ENCODE measurements around the gene CACNA1B.

The CACNA1B gene

DNA sequence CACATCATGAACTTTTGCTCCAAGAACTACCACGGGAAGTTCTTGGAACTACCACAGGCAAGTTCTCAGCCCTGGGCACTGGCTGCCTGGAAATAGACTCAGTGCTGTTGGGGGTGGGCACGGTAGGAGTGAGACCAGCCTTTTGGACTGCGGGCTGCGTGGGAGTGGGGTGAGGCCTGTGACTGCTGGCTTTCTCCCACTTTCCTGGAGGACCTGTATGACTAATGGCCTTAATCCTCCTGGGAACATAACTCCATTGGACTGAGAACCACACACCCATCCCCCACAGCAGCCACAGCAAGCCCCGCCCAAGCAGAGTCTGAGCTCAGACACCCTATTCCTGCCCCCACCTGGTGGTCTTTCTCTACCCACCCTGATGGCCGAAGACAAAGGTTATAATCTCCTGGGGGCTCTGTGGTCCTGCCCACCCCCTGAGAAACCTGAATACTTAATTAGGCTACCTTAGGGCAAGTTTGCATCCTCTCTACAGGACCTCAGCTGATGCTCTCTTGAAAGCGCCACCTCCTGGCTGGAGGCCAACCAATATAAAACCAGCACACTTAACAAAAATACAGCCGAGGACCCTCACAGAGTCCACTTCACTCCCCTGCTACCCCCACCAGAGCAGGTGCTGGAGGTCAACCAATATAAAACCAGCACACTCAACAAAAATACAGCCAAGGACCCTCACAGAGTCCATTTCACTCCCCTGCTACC is 112.6 kb downstream of the CACNA1B start:
- H3K9ac ChIP-seq (ENCODE audit: low read length) = no peak overlapping the region
- no peaks in the 10 kb centered on the region for H3K27me3 ChIP-seq (ENCODE audit: control insufficient read depth, insufficient read depth, low read length)
- H3K4me1 ChIP-seq (ENCODE audit: control insufficient read depth, insufficient read depth, low read length) = no peaks in the 10 kb centered on the region
- H3K9me3 ChIP-seq (ENCODE audit: control insufficient read depth, low read length) = no peaks in the 10 kb centered on the region
- no peaks in the 10 kb centered on the region for H3K36me3 ChIP-seq (ENCODE audit: control insufficient read depth, insufficient read depth, low read length)
- no peak overlapping the region for H3K4me3 ChIP-seq (ENCODE audit: low read length)

DNA sequence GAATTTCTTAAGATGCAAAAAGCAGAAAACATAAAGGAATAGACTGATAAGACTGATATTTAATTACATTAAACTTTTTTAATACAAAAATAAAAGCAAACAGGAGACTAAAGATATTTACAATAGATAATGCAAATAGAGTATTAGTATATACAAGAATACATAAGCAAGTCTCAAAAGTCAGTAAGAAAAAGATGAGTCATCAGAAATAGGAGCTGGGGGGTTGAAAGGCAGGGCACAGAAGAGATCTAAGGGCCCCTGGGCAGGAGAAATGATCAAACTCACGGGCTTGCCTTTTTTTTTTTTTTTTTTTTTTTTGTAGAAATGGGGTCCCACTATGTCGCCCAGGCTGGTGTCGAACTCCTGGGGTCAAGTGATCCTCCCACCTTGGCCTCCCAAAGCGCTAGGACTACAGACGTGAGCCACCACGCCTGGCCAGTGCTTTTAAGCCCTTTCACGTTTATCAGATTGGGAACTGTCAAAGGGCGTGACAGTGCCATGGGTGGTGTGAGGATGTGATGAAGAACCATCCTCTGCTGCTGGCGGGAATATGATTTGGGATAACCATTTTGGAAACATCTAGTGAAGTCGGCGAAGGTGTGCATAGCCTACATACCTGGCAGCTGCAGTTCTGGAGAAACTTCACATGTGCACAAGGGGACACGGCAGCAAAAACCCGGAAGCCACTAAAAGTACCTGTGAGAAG is 126.1 kb downstream of the CACNA1B start:
- H3K4me3 ChIP-seq (ENCODE audit: low read length) = no peak overlapping the region
- no peaks in the 10 kb centered on the region for H3K27me3 ChIP-seq (ENCODE audit: control insufficient read depth, insufficient read depth, low read length)
- no peaks in the 10 kb centered on the region for H3K4me1 ChIP-seq (ENCODE audit: control insufficient read depth, insufficient read depth, low read length)
- no peaks in the 10 kb centered on the region for H3K36me3 ChIP-seq (ENCODE audit: control insufficient read depth, insufficient read depth, low read length)
- no peak overlapping the region for H3K9ac ChIP-seq (ENCODE audit: low read length)
- H3K9me3 ChIP-seq (ENCODE audit: control insufficient read depth, low read length) = no peaks in the 10 kb centered on the region

DNA sequence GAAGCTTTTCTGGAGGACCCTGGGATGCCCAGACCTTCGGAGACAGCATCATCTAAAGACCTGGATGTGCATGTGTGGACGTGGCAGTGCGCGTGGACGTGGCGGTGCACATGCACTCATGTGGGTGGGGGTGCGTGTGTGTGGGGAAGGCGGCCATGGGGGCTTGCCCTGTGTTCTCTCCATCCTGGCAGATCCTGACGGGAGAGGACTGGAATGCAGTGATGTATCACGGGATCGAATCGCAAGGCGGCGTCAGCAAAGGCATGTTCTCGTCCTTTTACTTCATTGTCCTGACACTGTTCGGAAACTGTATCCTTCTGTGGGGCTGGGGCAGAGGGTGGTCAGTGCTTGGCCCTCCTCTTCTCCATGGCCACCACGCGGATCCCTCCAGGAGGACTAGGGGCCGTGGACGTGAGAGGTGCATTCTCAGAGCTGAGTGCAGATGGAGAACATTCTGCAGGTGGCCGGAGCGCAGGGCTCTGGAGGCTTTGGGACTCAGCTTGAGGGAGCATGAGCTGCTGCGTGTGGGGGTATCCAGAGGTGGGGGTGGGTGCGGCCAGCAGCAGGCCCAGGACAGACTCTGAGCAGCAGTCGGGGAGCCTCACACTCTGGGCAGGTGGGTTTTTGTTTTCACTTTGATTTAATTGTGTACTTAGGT is 129.1 kb downstream of the CACNA1B start:
- Histone ChIP-seq H3K4me3 (ENCODE audit: low read length) (no peak overlapping the region), H3K4me1 (ENCODE audit: control insufficient read depth, insufficient read depth, low read length) (no peaks in the 10 kb centered on the region), H3K9me3 (ENCODE audit: control insufficient read depth, low read length) (no peaks in the 10 kb centered on the region), H3K27me3 (ENCODE audit: control insufficient read depth, insufficient read depth, low read length) (no peaks in the 10 kb centered on the region), H3K36me3 (ENCODE audit: control insufficient read depth, insufficient read depth, low read length) (no peaks in the 10 kb centered on the region), H3K9ac (ENCODE audit: low read length) (no peak overlapping the region)

DNA sequence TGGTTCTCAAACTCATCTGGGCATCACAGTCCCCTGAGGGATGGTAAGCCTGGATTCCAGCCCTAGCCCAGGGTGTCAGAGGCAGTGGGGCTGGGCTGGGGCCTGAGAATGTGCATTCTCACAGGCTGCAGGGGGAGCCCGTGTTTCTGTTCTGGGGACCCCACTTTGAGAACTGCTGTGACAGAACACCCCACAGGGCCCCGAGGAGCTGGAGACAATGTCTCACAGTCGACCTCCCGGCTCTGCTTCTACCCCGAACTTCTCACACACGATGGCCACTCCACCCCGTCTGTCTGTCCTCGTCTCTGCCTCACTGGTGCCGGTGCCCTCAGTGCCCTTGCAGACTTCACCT is 130.0 kb downstream of the CACNA1B start:
- Histone ChIP-seq H3K4me1 (ENCODE audit: control insufficient read depth, insufficient read depth, low read length) (no peaks in the 10 kb centered on the region), H3K27me3 (ENCODE audit: control insufficient read depth, insufficient read depth, low read length) (no peaks in the 10 kb centered on the region), H3K4me3 (ENCODE audit: low read length) (no peak overlapping the region), H3K9ac (ENCODE audit: low read length) (no peak overlapping the region), H3K9me3 (ENCODE audit: control insufficient read depth, low read length) (no peaks in the 10 kb centered on the region), H3K36me3 (ENCODE audit: control insufficient read depth, insufficient read depth, low read length) (no peaks in the 10 kb centered on the region)

- H3K36me3 ChIP-seq (ENCODE audit: control insufficient read depth, insufficient read depth, low read length) = no peaks in the 10 kb centered on the region
- no peaks in the 10 kb centered on the region for H3K4me1 ChIP-seq (ENCODE audit: control insufficient read depth, insufficient read depth, low read length)
- H3K4me3 ChIP-seq (ENCODE audit: low read length) = no peak overlapping the region
- no peaks in the 10 kb centered on the region for H3K27me3 ChIP-seq (ENCODE audit: control insufficient read depth, insufficient read depth, low read length)
- no peak overlapping the region for H3K9ac ChIP-seq (ENCODE audit: low read length)
- no peaks in the 10 kb centered on the region for H3K9me3 ChIP-seq (ENCODE audit: control insufficient read depth, low read length)
Measured at GRCh38 chr9:138007918-138008841, 130.6 kb downstream of the CACNA1B start.

DNA sequence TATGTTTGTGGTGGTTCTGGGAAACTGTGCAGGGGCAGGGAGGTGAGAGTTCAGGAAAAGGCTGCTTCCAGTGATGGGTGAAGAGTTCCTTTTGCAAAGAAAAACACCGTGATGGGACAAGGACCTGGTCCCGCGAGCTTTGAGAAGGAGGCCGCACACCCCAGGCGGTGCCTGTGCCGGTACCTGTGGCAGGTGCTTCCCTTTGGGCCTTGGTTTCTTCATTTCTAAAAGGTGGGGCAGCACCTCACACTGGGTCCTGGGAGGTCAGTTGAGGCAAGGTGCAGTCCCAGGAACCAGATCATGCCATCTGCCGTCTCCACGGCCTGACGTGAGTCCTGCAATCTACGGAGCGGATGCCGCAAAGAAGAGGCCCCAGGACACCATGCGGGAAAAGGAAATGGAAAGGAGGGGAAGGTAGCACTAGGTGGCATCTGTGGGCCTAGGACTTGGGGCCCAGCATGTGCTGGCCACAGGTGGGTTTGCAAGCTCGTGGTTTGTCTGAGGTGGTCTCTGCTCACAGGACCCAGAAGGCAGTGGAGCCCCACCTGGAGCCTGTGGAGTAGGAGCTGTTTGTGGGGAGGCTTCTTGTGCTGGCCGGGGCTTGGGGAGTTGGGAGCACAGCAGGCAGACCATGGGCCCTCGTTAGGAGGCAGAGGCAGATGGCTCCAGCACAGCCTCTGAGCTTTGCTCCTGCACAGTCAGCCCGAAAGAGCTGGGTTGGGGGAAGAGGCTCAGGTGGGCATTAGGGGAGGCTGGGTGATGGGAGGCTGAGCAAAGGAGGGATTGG is 131.6 kb downstream of the CACNA1B start:
- Histone ChIP-seq H3K9me3 (ENCODE audit: control insufficient read depth, low read length) (no peaks in the 10 kb centered on the region), H3K4me1 (ENCODE audit: control insufficient read depth, insufficient read depth, low read length) (no peaks in the 10 kb centered on the region), H3K27me3 (ENCODE audit: control insufficient read depth, insufficient read depth, low read length) (no peaks in the 10 kb centered on the region), H3K9ac (ENCODE audit: low read length) (no peak overlapping the region), H3K4me3 (ENCODE audit: low read length) (no peak overlapping the region), H3K36me3 (ENCODE audit: control insufficient read depth, insufficient read depth, low read length) (no peaks in the 10 kb centered on the region)

GRCh38 chr9:138009803-138010690 is 132.5 kb downstream of the CACNA1B start:
- Histone ChIP-seq H3K27me3 (ENCODE audit: control insufficient read depth, insufficient read depth, low read length) (no peaks in the 10 kb centered on the region), H3K4me3 (ENCODE audit: low read length) (no peak overlapping the region), H3K4me1 (ENCODE audit: control insufficient read depth, insufficient read depth, low read length) (no peaks in the 10 kb centered on the region), H3K9ac (ENCODE audit: low read length) (no peak overlapping the region), H3K36me3 (ENCODE audit: control insufficient read depth, insufficient read depth, low read length) (no peaks in the 10 kb centered on the region), H3K9me3 (ENCODE audit: control insufficient read depth, low read length) (no peaks in the 10 kb centered on the region)

DNA sequence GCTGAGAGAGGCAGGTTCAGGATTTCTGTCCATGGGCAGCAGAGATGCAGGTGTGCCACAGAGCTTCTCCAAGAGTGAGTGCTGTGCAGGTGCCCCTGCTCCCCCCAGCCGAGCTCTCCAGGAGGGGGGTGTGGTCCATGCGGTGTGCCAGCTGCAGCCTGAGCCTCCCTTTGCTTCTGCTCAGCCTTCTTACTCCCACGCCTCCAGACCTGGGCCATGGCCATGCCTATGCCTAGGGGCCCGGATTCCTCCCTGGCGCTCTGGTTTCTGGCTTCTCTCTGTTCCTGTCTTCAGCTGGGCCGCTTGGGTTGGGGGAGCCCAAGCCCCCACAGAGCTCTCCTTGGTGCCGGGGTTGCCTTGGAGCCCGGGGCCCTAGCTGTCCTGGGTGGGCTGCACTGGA is 133.3 kb downstream of the CACNA1B start:
- no peaks in the 10 kb centered on the region for H3K36me3 ChIP-seq (ENCODE audit: control insufficient read depth, insufficient read depth, low read length)
- no peaks in the 10 kb centered on the region for H3K9me3 ChIP-seq (ENCODE audit: control insufficient read depth, low read length)
- no peak overlapping the region for H3K4me3 ChIP-seq (ENCODE audit: low read length)
- no peaks in the 10 kb centered on the region for H3K4me1 ChIP-seq (ENCODE audit: control insufficient read depth, insufficient read depth, low read length)
- H3K9ac ChIP-seq (ENCODE audit: low read length) = no peak overlapping the region
- no peaks in the 10 kb centered on the region for H3K27me3 ChIP-seq (ENCODE audit: control insufficient read depth, insufficient read depth, low read length)

GRCh38 chr9:138011951-138012500 is 134.4 kb downstream of the CACNA1B start:
- Histone ChIP-seq H3K4me1 (ENCODE audit: control insufficient read depth, insufficient read depth, low read length) (no peaks in the 10 kb centered on the region), H3K9me3 (ENCODE audit: control insufficient read depth, low read length) (no peaks in the 10 kb centered on the region), H3K36me3 (ENCODE audit: control insufficient read depth, insufficient read depth, low read length) (no peaks in the 10 kb centered on the region), H3K27me3 (ENCODE audit: control insufficient read depth, insufficient read depth, low read length) (no peaks in the 10 kb centered on the region), H3K4me3 (ENCODE audit: low read length) (no peak overlapping the region), H3K9ac (ENCODE audit: low read length) (no peak overlapping the region)

DNA sequence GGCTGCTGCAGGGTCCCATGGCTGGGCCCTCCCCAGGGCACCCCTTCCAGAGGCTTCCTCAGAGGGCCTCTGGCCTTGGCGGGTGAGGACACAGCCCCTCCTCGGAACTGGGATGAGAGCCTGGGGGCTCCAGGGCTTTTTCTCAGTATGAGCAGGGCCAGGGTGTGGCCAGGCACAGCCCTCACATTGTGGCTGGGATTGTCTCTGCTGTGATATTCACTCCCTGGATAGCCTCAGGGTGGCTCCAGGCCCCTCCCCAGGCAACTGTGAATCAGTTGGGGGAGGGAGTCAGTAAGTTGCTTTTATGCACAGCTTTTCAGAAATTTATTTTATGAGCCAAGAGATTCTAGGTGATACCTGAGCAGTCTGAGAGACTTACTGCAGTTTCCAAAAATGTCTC is 135.7 kb downstream of the CACNA1B start:
- no peaks in the 10 kb centered on the region for H3K4me1 ChIP-seq (ENCODE audit: control insufficient read depth, insufficient read depth, low read length)
- H3K36me3 ChIP-seq (ENCODE audit: control insufficient read depth, insufficient read depth, low read length) = no peaks in the 10 kb centered on the region
- H3K4me3 ChIP-seq (ENCODE audit: low read length) = no peak overlapping the region
- H3K9ac ChIP-seq (ENCODE audit: low read length) = no peak overlapping the region
- H3K27me3 ChIP-seq (ENCODE audit: control insufficient read depth, insufficient read depth, low read length) = no peaks in the 10 kb centered on the region
- no peaks in the 10 kb centered on the region for H3K9me3 ChIP-seq (ENCODE audit: control insufficient read depth, low read length)
